ENCODE results near the gene SIRT2.

- TF ChIP-seq, protein P1, sequence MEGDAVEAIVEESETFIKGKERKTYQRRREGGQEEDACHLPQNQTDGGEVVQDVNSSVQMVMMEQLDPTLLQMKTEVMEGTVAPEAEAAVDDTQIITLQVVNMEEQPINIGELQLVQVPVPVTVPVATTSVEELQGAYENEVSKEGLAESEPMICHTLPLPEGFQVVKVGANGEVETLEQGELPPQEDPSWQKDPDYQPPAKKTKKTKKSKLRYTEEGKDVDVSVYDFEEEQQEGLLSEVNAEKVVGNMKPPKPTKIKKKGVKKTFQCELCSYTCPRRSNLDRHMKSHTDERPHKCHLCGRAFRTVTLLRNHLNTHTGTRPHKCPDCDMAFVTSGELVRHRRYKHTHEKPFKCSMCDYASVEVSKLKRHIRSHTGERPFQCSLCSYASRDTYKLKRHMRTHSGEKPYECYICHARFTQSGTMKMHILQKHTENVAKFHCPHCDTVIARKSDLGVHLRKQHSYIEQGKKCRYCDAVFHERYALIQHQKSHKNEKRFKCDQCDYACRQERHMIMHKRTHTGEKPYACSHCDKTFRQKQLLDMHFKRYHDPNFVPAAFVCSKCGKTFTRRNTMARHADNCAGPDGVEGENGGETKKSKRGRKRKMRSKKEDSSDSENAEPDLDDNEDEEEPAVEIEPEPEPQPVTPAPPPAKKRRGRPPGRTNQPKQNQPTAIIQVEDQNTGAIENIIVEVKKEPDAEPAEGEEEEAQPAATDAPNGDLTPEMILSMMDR (IDR thresholded peaks at IDR 0.05): no peak
- no peak for TF ChIP-seq POLR2A (IDR thresholded peaks at IDR 0.05)
Measured at GRCh38 chr19:38856813-38857212, 42.6 kb downstream of the SIRT2 start.
